Endometrial microvascular endothelial cells (primary cell): ENCODE data around the gene POLR2C. TPM values are rescaled to one million over a fixed set of nuclear protein-coding genes. Genes with fewer than 3 reads are reported as not detected.

Experiments used
- in situ Hi-C: cut with HindIII; loops from 2 replicates; pipeline ENCODE4 v1.10.0; 2017; ENCODE audit warnings: low sequenced_read_pairs, low pct_unique_long_range_greater_than_20kb; ENCODE audit errors: inconsistent ontology term
- total RNA-seq: library from RNA; depleted of rRNA; stranded (reverse); fragments of >200 nt; gene quantifications from one replicate; pipeline ENCODE4 v1.2.3, GENCODE V29; 2015; ENCODE audit errors: inconsistent ontology term

The POLR2C gene
- total RNA-seq, 1 donor from 2014 or later: 114 TPM

GRCh38 chr16:57476546-57477410 lies 14.3 kb downstream of the POLR2C start:
- in situ Hi-C loops: no loop called here

GRCh38 chr16:57477531-57478202 lies 15.2 kb downstream of the POLR2C start:
- in situ Hi-C loops: no loop called here

GRCh38 chr16:57478396-57479204 lies 16.1 kb downstream of the POLR2C start:
- in situ Hi-C loops: no loop called here

GRCh38 chr16:57479205-57479975 lies 16.9 kb downstream of the POLR2C start:
- in situ Hi-C loops: no loop called here

- in situ Hi-C loops: no loop called here
Observed at GRCh38 chr16:57479976-57480753, 17.7 kb downstream of the POLR2C start.

GRCh38 chr16:57480754-57481230 lies 18.3 kb downstream of the POLR2C start:
- in situ Hi-C loops: no loop called here

GRCh38 chr16:57481421-57481820 lies 18.9 kb downstream of the POLR2C start:
- in situ Hi-C loops: no loop called here

- in situ Hi-C loops: no loop called here
Observed at GRCh38 chr16:57482845-57483545, 20.5 kb downstream of the POLR2C start.

- in situ Hi-C loops: no loop called here
Observed at GRCh38 chr16:57483725-57484514, 21.4 kb downstream of the POLR2C start.

GRCh38 chr16:57484515-57485005 lies 22.1 kb downstream of the POLR2C start:
- in situ Hi-C loops: no loop called here

GRCh38 chr16:57485091-57485915 lies 22.8 kb downstream of the POLR2C start:
- in situ Hi-C loops: no loop called here

- in situ Hi-C loops: no loop called here
Observed at GRCh38 chr16:57485916-57486857, 23.7 kb downstream of the POLR2C start, which contains the start of gene DOK4. TSS of gene DOK4 (minus strand) at chr16:57486493. CDS start at chr16:57479507, 6,986 bp downstream.

- in situ Hi-C loops: no loop called here
Observed at GRCh38 chr16:57486858-57487834, 24.7 kb downstream of the POLR2C start.
